GM23338 (cell line): ENCODE measurements around the gene ARRDC4. TPM values are rescaled to one million over a fixed set of nuclear protein-coding genes. Genes with fewer than 3 reads are reported as not detected.

ENCODE experiments used
- ATAC-seq: fragments of 200-7000 bp; cut with Tn5 transposase; 3 replicates; pipeline ENCODE4 v1.9.1; 2020
- DNase-seq: peaks from one replicate; pipeline ENCODE4 v3.0.0-alpha.2; 2015; ENCODE audit warnings: low spot score
- H2AFZ ChIP-seq: fragments of 200-600 bp; sonication (generic); 2 replicates; pipeline ENCODE4 v1.8.0; 2016; ENCODE audit warnings: antibody characterized with exemption, mild to moderate bottlenecking, moderate library complexity
- H3F3A ChIP-seq: fragments of 200-600 bp; sonication (generic); replicated peaks from 2 replicates; pipeline ENCODE4 v1.8.0; 2017; ENCODE audit warnings: antibody characterized with exemption, mixed run types, low read depth
- H3K27ac ChIP-seq: fragments of 200-600 bp; sonication (generic); 2 replicates; pipeline ENCODE4 v1.6.1; 2016; ENCODE audit warnings: low read depth
- H3K27me3 ChIP-seq: fragments of 200-600 bp; sonication (generic); 2 replicates; pipeline ENCODE4 v1.8.0; 2016; ENCODE audit warnings: mild to moderate bottlenecking, mixed run types, moderate library complexity; ENCODE audit not compliant: insufficient read depth
- H3K36me3 ChIP-seq: fragments of 200-600 bp; sonication (generic); 2 replicates; pipeline ENCODE4 v1.8.0; 2016; ENCODE audit warnings: mild to moderate bottlenecking; ENCODE audit not compliant: insufficient read depth
- H3K4me1 ChIP-seq: fragments of 200-600 bp; sonication (generic); 2 replicates; pipeline ENCODE4 v1.8.0; 2016; ENCODE audit warnings: mild to moderate bottlenecking, moderate library complexity; ENCODE audit not compliant: insufficient read depth
- H3K4me2 ChIP-seq: fragments of 200-600 bp; sonication (generic); 2 replicates; pipeline ENCODE4 v1.7.1; 2017; ENCODE audit warnings: mixed run types
- H3K4me3 ChIP-seq: fragments of 200-600 bp; sonication (generic); 2 replicates; pipeline ENCODE4 v1.6.1; 2016; ENCODE audit warnings: mixed run types
- H3K79me2 ChIP-seq: fragments of 200-600 bp; sonication (generic); replicated peaks from 2 replicates; pipeline ENCODE4 v1.8.0; 2017; ENCODE audit warnings: mild to moderate bottlenecking; ENCODE audit not compliant: insufficient read depth
- H3K9me2 ChIP-seq: fragments of 200-600 bp; sonication (generic); 2 replicates; pipeline ENCODE4 v1.8.0; 2017; ENCODE audit not compliant: insufficient read depth
- H4K20me1 ChIP-seq: fragments of 200-600 bp; sonication (generic); replicated peaks from 2 replicates; pipeline ENCODE4 v1.8.0; 2017; ENCODE audit warnings: mild to moderate bottlenecking; ENCODE audit not compliant: insufficient read depth
- H3K27ac Mint-ChIP-seq: 2 replicates; pipeline ENCODE4 v1.8.0; 2020; ENCODE audit warnings: inconsistent platforms, mild to moderate bottlenecking, moderate library complexity, mixed read lengths
- H3K27me3 Mint-ChIP-seq: 3 replicates; pipeline ENCODE4 v1.8.0; 2022; ENCODE audit warnings: low read depth, mild to moderate bottlenecking, moderate library complexity, mixed read lengths, inconsistent platforms; ENCODE audit not compliant: insufficient read depth, poor library complexity
- H3K36me3 Mint-ChIP-seq: 3 replicates; pipeline ENCODE4 v1.8.0; 2021; ENCODE audit warnings: low read depth, mild to moderate bottlenecking, inconsistent platforms, moderate library complexity, mixed read lengths
- H3K4me1 Mint-ChIP-seq: 3 replicates; pipeline ENCODE4 v1.8.0; 2020; ENCODE audit warnings: mild to moderate bottlenecking, inconsistent platforms, mixed read lengths
- H3K4me3 Mint-ChIP-seq: 3 replicates; pipeline ENCODE4 v1.8.0; 2021; ENCODE audit warnings: moderate library complexity, mild to moderate bottlenecking, inconsistent platforms, mixed read lengths
- H3K9me3 Mint-ChIP-seq: 3 replicates; pipeline ENCODE4 v1.8.0; 2020; ENCODE audit warnings: moderate library complexity, mild to moderate bottlenecking, inconsistent platforms, mixed read lengths
- CREB1 ChIP-seq: fragments of 250-450 bp; sonication (Bioruptor Pico); IDR thresholded peaks from 2 replicates; pipeline ENCODE4 v1.5.0; 2020; ENCODE audit warnings: low read depth, mild to moderate bottlenecking, moderate library complexity
- EZH2 ChIP-seq: fragments of 200-600 bp; sonication (generic); IDR thresholded peaks from one replicate; pipeline ENCODE4 v1.8.0; 2017; ENCODE audit warnings: antibody characterized with exemption, mild to moderate bottlenecking, low read depth; ENCODE audit not compliant: unreplicated experiment
- EZH2phosphoT487 ChIP-seq: fragments of 200-600 bp; sonication (generic); IDR thresholded peaks from one replicate; pipeline ENCODE4 v1.8.1; 2018; ENCODE audit warnings: antibody characterized with exemption; ENCODE audit not compliant: unreplicated experiment
- JUNB ChIP-seq: IDR thresholded peaks from one replicate; pipeline ENCODE4 v1.6.1; 2016; ENCODE audit warnings: antibody characterized with exemption; ENCODE audit not compliant: unreplicated experiment
- NANOG ChIP-seq: IDR thresholded peaks from 2 replicates; pipeline ENCODE4 v1.6.1; 2016; ENCODE audit warnings: antibody characterized with exemption, borderline replicate concordance
- POLR2AphosphoS5 ChIP-seq: IDR thresholded peaks from 2 replicates; pipeline ENCODE4 v1.6.1; 2016; ENCODE audit warnings: antibody characterized with exemption, low read depth
- STAT1 ChIP-seq: IDR thresholded peaks from one replicate; pipeline ENCODE4 v1.6.1; 2016; ENCODE audit warnings: antibody characterized with exemption; ENCODE audit not compliant: unreplicated experiment
- ZNF114 ChIP-seq: fragments of 250-450 bp; sonication (Bioruptor Pico); IDR thresholded peaks from 2 replicates; pipeline ENCODE4 v1.5.0; 2020; ENCODE audit warnings: mild to moderate bottlenecking, moderate library complexity
- ZNF331 ChIP-seq: fragments of 250-450 bp; sonication (Bioruptor Pico); IDR thresholded peaks from 2 replicates; pipeline ENCODE4 v1.5.0; 2020; ENCODE audit warnings: low read depth, mild to moderate bottlenecking, moderate library complexity
- polyA plus RNA-seq: library from polyadenylated mRNA; unstranded; fragments of >200 nt; fragmentation: Nextera tagmentation; extraction: Ambion mirVana; gene quantifications from 2 replicates; pipeline ENCODE4 v1.2.1, GENCODE V29; 2016
- total RNA-seq: library from RNA; depleted of rRNA; stranded (reverse); fragments of >200 nt; shearing (Covaris generic); gene quantifications from 2 replicates; pipeline ENCODE4 v1.2.3, GENCODE V29; 2014
- TF ChIP-seq, protein P1 (sequence below), 2 experiments: fragments of 200-600 bp in 1 of 2; sonication (generic) in 1 of 2; conservative IDR thresholded peaks; 2 replicates each; pipeline versions ENCODE4 v1.5.1 to v1.6.1; 2016 to 2017; ENCODE audit warnings: antibody characterized with exemption in 2 of 2, low read depth in 2 of 2, mild to moderate bottlenecking in 2 of 2, moderate library complexity in 1 of 2
- TF ChIP-seq, protein P2 (sequence below): IDR thresholded peaks from one replicate; pipeline ENCODE4 v1.6.1; 2018; ENCODE audit warnings: antibody characterized with exemption; ENCODE audit not compliant: unreplicated experiment
- TF ChIP-seq, protein P3 (sequence below): IDR thresholded peaks from 2 replicates; pipeline ENCODE4 v1.6.1; 2016; ENCODE audit warnings: antibody characterized with exemption

The ARRDC4 gene
- total and polyA plus RNA-seq, 2 experiments from 2014 or later = 2.0 to 6.9 TPM

DNA sequence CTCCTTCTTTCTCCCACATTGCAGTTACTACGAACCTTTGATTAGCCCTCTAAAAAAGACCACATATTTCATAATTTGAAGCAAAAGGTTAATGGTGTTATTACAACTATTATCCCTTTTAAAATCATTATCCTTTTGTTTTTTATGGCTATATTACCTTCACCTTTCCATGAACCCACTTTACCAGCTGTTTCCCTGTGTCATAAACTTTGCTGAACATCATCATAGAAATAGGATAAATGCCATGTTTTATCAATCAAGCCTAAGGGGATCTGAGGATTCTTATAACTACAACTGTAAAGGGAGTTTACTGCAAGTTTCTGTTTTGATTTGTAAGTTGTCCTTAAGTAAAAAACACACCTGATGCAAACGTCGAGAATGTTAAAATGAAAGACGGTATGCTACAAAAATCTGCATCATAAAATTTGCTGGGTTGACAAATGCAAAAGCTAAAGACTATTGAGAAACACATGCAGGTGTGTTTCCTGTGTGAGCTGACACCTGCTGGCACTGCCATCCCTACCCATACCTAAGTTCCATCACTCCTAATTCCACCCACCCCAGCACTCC, 39.1 kb upstream of the ARRDC4 start (continued):
- TF ChIP-seq, protein P1, sequence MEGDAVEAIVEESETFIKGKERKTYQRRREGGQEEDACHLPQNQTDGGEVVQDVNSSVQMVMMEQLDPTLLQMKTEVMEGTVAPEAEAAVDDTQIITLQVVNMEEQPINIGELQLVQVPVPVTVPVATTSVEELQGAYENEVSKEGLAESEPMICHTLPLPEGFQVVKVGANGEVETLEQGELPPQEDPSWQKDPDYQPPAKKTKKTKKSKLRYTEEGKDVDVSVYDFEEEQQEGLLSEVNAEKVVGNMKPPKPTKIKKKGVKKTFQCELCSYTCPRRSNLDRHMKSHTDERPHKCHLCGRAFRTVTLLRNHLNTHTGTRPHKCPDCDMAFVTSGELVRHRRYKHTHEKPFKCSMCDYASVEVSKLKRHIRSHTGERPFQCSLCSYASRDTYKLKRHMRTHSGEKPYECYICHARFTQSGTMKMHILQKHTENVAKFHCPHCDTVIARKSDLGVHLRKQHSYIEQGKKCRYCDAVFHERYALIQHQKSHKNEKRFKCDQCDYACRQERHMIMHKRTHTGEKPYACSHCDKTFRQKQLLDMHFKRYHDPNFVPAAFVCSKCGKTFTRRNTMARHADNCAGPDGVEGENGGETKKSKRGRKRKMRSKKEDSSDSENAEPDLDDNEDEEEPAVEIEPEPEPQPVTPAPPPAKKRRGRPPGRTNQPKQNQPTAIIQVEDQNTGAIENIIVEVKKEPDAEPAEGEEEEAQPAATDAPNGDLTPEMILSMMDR (conservative IDR thresholded peaks at IDR 0.05; ENCODE audit: low read depth in 2 of 2) = no peak
- TF ChIP-seq EZH2phosphoT487 (no peak), EZH2 (no peak)

DNA sequence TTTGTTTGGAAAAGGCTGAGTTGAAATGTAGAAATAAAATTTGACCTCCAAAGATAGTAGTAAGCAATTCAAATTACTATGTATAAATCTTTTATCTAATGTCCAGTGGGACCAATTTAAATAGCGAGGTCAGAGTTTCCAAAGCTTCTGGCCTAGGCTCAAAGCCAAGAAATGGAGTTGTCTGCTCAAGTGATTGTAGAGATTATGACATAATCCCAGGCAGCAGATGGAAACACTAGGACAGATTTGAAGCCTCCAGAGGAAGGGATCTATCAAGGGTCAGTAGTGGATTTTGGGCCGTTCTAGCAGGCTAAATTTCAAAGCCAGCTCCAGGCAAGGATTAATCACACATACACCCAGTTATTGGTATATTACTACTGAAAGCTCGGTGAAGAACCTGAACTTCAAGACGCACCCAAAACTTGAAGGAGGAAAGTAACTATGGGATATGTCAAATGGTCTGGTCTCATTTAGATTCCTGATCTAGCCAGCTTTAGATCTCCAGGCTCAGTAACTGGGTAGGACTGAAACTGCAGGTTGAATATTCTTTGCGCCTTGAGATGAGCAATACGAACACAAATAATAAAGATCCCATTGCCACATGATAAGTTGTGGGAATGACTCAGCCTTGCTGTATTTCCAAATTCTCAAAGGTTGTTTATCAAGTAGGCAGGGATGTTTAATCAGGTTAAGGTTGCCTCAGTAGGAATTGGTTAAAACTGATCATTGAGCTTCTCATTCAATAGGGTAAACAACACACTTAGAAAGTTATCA, 30.9 kb upstream of the ARRDC4 start:
- Histone ChIP-seq H4K20me1 (no peaks in the 10 kb centered on the region), H2AFZ (no peak overlapping the region), H3K4me2 (no peak overlapping the region), H3K79me2 (no peaks in the 10 kb centered on the region), H3K27me3 (no peaks in the 10 kb centered on the region), H3K9me2 (no peaks in the 10 kb centered on the region), H3F3A (no peaks in the 10 kb centered on the region), H3K4me3 (no peak overlapping the region), H3K4me1 (no peaks in the 10 kb centered on the region), H3K27ac (no peak overlapping the region), H3K36me3 (no peaks in the 10 kb centered on the region)
- Mint-ChIP-seq H3K27ac (no peak overlapping the region), H3K4me1 (no peaks in the 10 kb centered on the region), H3K27me3 (peaks cover 3% of the 10 kb centered on the region), H3K9me3 (peaks cover 42% of the 10 kb centered on the region), H3K4me3 (no peak overlapping the region), H3K36me3 (peaks cover 19% of the 10 kb centered on the region; the same call in 2 of the 3 replicates)
- DNase-seq (no peak), ATAC-seq (no peak)
- TF ChIP-seq, protein P2, sequence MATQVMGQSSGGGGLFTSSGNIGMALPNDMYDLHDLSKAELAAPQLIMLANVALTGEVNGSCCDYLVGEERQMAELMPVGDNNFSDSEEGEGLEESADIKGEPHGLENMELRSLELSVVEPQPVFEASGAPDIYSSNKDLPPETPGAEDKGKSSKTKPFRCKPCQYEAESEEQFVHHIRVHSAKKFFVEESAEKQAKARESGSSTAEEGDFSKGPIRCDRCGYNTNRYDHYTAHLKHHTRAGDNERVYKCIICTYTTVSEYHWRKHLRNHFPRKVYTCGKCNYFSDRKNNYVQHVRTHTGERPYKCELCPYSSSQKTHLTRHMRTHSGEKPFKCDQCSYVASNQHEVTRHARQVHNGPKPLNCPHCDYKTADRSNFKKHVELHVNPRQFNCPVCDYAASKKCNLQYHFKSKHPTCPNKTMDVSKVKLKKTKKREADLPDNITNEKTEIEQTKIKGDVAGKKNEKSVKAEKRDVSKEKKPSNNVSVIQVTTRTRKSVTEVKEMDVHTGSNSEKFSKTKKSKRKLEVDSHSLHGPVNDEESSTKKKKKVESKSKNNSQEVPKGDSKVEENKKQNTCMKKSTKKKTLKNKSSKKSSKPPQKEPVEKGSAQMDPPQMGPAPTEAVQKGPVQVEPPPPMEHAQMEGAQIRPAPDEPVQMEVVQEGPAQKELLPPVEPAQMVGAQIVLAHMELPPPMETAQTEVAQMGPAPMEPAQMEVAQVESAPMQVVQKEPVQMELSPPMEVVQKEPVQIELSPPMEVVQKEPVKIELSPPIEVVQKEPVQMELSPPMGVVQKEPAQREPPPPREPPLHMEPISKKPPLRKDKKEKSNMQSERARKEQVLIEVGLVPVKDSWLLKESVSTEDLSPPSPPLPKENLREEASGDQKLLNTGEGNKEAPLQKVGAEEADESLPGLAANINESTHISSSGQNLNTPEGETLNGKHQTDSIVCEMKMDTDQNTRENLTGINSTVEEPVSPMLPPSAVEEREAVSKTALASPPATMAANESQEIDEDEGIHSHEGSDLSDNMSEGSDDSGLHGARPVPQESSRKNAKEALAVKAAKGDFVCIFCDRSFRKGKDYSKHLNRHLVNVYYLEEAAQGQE = no peak
- TF ChIP-seq STAT1 = no peak
- TF ChIP-seq, protein P3, sequence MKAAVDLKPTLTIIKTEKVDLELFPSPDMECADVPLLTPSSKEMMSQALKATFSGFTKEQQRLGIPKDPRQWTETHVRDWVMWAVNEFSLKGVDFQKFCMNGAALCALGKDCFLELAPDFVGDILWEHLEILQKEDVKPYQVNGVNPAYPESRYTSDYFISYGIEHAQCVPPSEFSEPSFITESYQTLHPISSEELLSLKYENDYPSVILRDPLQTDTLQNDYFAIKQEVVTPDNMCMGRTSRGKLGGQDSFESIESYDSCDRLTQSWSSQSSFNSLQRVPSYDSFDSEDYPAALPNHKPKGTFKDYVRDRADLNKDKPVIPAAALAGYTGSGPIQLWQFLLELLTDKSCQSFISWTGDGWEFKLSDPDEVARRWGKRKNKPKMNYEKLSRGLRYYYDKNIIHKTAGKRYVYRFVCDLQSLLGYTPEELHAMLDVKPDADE = no peak
- no peak for TF ChIP-seq EZH2
- no peak for TF ChIP-seq CREB1
- TF ChIP-seq ZNF114 (CRISPR knock-in tag) = no peak
- no peak for TF ChIP-seq ZNF331
- no peak for TF ChIP-seq NANOG
- TF ChIP-seq POLR2AphosphoS5 = no peak
- TF ChIP-seq, protein P1 (conservative IDR thresholded peaks at IDR 0.05; ENCODE audit: low read depth in 2 of 2) = no peak
- TF ChIP-seq JUNB = no peak
